ENCODE data around the gene FZD10.

Gene FZD10

GRCh38 chr12:130133851-130134562 is 28.3 kb upstream of the FZD10 start:
- no peaks in the 10 kb centered on the region for H3K9me3 ChIP-seq
- H3K36me3 ChIP-seq: no peaks in the 10 kb centered on the region
- H3K4me1 ChIP-seq: peaks cover 0 to 3% (median 1%) of the 10 kb centered on the region in 4 donors
- H3K27me3 ChIP-seq: peaks cover 0 to 17% of the 10 kb centered on the region in 2 donors
- TF ChIP-seq CTCF (IDR thresholded peaks at IDR 0.05): no peak
- no peak for DNase-seq
- no peak overlapping the region for H3K4me3 ChIP-seq
- intact Hi-C loops (cut with DNase I; ENCODE audit: low total_unique reads): no loop called here
- H3K27ac ChIP-seq: no peak overlapping the region

- Histone ChIP-seq H3K27me3 (peaks cover 0 to 17% of the 10 kb centered on the region in 2 donors), H3K9me3 (no peaks in the 10 kb centered on the region), H3K4me1 (no peaks in the 10 kb centered on the region), H3K27ac (no peak overlapping the region), H3K36me3 (no peaks in the 10 kb centered on the region), H3K4me3 (no peak overlapping the region)
- no peak for TF ChIP-seq CTCF (IDR thresholded peaks at IDR 0.05)
- DNase-seq: no peak
- intact Hi-C loops (cut with DNase I; ENCODE audit: low total_unique reads): no loop called here
Measured at GRCh38 chr12:130134563-130134915, 27.7 kb upstream of the FZD10 start.

GRCh38 chr12:130136509-130137039 is 25.7 kb upstream of the FZD10 start:
- Histone ChIP-seq H3K27ac (no peak overlapping the region), H3K9me3 (no peaks in the 10 kb centered on the region), H3K4me3 (no peak overlapping the region), H3K27me3 (peaks cover 0 to 17% of the 10 kb centered on the region in 2 donors), H3K36me3 (no peaks in the 10 kb centered on the region), H3K4me1 (no peaks in the 10 kb centered on the region)
- no peak for TF ChIP-seq CTCF (IDR thresholded peaks at IDR 0.05)
- intact Hi-C loops (cut with DNase I; ENCODE audit: low total_unique reads): no loop called here
- DNase-seq: no peak

GRCh38 chr12:130137040-130138018 is 24.9 kb upstream of the FZD10 start:
- no peaks in the 10 kb centered on the region for H3K36me3 ChIP-seq
- DNase-seq: no peak
- no peak for TF ChIP-seq CTCF (IDR thresholded peaks at IDR 0.05)
- intact Hi-C loops (cut with DNase I; ENCODE audit: low total_unique reads): no loop called here
- H3K4me1 ChIP-seq: no peaks in the 10 kb centered on the region
- no peaks in the 10 kb centered on the region for H3K9me3 ChIP-seq
- H3K27me3 ChIP-seq: peaks cover 0 to 24% of the 10 kb centered on the region in 2 donors
- H3K4me3 ChIP-seq: no peak overlapping the region
- no peak overlapping the region for H3K27ac ChIP-seq

GRCh38 chr12:130138478-130138877 is 23.8 kb upstream of the FZD10 start:
- no peak for TF ChIP-seq CTCF (IDR thresholded peaks at IDR 0.05)
- H3K4me3 ChIP-seq: no peak overlapping the region
- no peaks in the 10 kb centered on the region for H3K4me1 ChIP-seq
- DNase-seq: no peak
- peaks cover 0 to 28% of the 10 kb centered on the region in 2 donors for H3K27me3 ChIP-seq
- intact Hi-C loops (cut with DNase I; ENCODE audit: low total_unique reads): no loop called here
- H3K27ac ChIP-seq: no peak overlapping the region
- no peaks in the 10 kb centered on the region for H3K36me3 ChIP-seq
- H3K9me3 ChIP-seq: no peaks in the 10 kb centered on the region

Data from tibial artery (tissue), 4 donors.